ENCODE measurements around the gene LMO1. TPM values are rescaled to one million over a fixed set of nuclear protein-coding genes. Genes with fewer than 3 reads are reported as not detected.
A peak's percentile ranks its signal among the peaks of the same experiment; 100 is the strongest.

Gene LMO1
- total and polyA plus RNA-seq, 2 of the 13 experiments (the other 11 are each of a cell fraction or from before 2014, with no cell fraction given), result not detected

DNA sequence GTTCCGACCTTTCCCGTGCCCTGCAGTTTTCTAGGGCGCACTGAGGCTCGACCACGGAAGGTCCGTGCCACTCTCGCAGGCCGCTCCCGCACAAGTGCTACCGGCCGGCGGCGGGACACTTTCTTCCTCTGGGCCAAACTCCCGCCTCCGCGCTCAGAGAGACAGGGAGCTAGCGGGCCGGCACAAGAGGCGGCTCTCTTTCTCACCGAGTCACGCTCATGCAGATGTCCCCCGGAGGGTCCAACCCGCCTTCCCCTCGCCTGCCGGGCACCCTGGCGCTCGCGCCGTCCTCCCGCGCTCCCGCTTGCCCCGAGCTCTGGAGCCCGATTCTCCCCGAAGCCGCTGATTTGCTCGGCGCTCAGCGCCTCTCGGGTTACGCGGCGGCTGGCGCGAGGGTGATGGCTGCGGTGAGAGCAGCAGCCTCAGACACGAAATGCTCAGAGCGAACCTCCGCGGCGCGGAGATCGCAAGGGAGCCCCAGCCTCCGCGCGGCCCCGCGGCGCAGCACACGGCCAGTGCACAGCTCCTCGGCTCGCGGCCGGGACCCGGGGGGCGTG, 1.0 kb downstream of the LMO1 start (continued):
- TF ChIP-seq EZH2 (conservative IDR thresholded peaks at IDR 0.05; ENCODE audit: low read depth, low read length), result peak; percentile 22; the same call in 1 of the 2 replicates
- TF ChIP-seq, protein P1, sequence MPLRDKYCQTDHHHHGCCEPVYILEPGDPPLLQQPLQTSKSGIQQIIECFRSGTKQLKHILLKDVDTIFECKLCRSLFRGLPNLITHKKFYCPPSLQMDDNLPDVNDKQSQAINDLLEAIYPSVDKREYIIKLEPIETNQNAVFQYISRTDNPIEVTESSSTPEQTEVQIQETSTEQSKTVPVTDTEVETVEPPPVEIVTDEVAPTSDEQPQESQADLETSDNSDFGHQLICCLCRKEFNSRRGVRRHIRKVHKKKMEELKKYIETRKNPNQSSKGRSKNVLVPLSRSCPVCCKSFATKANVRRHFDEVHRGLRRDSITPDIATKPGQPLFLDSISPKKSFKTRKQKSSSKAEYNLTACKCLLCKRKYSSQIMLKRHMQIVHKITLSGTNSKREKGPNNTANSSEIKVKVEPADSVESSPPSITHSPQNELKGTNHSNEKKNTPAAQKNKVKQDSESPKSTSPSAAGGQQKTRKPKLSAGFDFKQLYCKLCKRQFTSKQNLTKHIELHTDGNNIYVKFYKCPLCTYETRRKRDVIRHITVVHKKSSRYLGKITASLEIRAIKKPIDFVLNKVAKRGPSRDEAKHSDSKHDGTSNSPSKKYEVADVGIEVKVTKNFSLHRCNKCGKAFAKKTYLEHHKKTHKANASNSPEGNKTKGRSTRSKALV (CRISPR knock-in tag; IDR thresholded peaks at IDR 0.05), result 0 out of 2 replicates have a peak, but pooled peaks have one; percentile 42

DNA sequence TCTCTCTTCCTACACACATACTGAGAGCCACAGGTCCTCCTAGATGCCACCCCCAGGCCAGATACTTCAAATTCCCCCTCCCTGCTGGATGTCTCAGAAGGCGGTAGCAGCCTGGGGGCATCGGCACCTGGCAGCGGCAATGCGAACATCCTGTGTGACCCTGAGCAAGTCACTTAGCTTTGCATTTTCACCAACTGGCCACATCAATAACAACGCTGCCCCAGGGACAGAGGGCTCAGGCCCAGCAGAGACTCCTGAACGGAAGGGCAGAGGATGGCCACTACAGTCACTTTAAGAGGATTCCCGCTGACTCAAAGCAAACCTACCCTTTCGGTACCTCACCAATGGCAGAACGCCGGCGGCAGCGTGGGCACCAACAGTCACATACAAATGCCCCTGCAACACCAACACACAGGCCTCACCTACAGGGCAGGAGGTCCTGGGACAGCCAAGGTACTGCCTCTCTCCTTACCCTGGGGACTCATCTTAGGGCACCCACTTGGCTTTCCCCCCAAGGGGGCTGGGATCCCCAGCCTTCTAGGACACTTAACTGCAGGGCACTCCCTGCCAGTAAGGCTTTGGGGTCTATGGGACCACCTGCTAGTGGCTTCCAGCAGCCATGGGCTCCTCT, 1.6 kb downstream of the LMO1 start:
- Histone ChIP-seq H4K20me1 (ENCODE audit: insufficient read depth, low read length) (0 out of 2 replicates have a peak, but pooled peaks cover 2% of the 10 kb centered on the region), H3K9ac (ENCODE audit: insufficient read depth, low read depth, low read length) (no peak overlapping the region), H3K27ac (ENCODE audit: extremely low read length, insufficient read depth, low read length) (no peak overlapping the region), H3K36me3 (replicated peaks in 1 of 2; ENCODE audit: control insufficient read depth in 1 of 2, insufficient read depth in 2 of 2, low read length in 2 of 2) (no peaks in the 10 kb centered on the region), H3K27me3 (ENCODE audit: control insufficient read depth in 1 of 2, insufficient read depth in 2 of 2, low read length in 2 of 2) (peaks cover 14 to 82% of the 10 kb centered on the region in 2 experiments), H3K79me2 (ENCODE audit: insufficient read depth, low read length) (no peaks in the 10 kb centered on the region), H3K9me3 (ENCODE audit: low read length) (no peaks in the 10 kb centered on the region), H2AFZ (ENCODE audit: low read length) (no peak overlapping the region), H3K4me3 (replicated peaks in 1 of 3; ENCODE audit: insufficient read depth in 1 of 3, low read depth in 2 of 3, low read length in 3 of 3) (no peak overlapping the region), H3K4me1 (ENCODE audit: insufficient read depth, low read length) (no peaks in the 10 kb centered on the region), H3K4me2 (ENCODE audit: low read depth, low read length) (no peak overlapping the region)
- CTCF ChIA-PET (ENCODE audit: low intra/inter-chr PET ratio, low total read pairs), result interaction anchor here (3.0 kb wide), 1 partner anchor 36 kb away, joined by 12 read pairs; no protein-coding TSS in a partner anchor
- FAIRE-seq (no peak), DNase-seq (ENCODE audit: low spot score) (no peak), ATAC-seq (no peak)
- in situ Hi-C loops (cut with HindIII; ENCODE audit: extremely low pct_ligation_motif_present, low pct_unique_long_range_greater_than_20kb) (loop anchor here (5.0 to 10.0 kb wide), 2 partner anchors 35 to 257 kb away; no protein-coding TSS in a partner anchor), intact Hi-C loops (cut with micrococcal nuclease; ENCODE audit: unreplicated experiment) (no loop called here)
- WGBS (ENCODE audit: low lambda C conversion rate), result no CpG with 5 or more reads among the region's 12 CpGs
- POLR2A ChIA-PET, result no interaction called here
- no TSS peak for BruUV-seq (replicated peaks)
- no peak for TF ChIP-seq TAF1 (CRISPR knock-in tag; IDR thresholded peaks at IDR 0.05)
- TF ChIP-seq EZH2 (conservative IDR thresholded peaks at IDR 0.05; ENCODE audit: low read depth, low read length), result peak; percentile 92; the same call in 1 of the 2 replicates
- no peak for TF ChIP-seq ZNF788 (CRISPR knock-in tag; IDR thresholded peaks at IDR 0.05; ENCODE audit: borderline replicate concordance)
- no peak for TF ChIP-seq ISL2 (CRISPR knock-in tag; IDR thresholded peaks at IDR 0.05)
- TF ChIP-seq SOX5 (CRISPR knock-in tag; IDR thresholded peaks at IDR 0.05; ENCODE audit: borderline replicate concordance), result no peak
- no peak for TF ChIP-seq ZSCAN31 (CRISPR knock-in tag; IDR thresholded peaks at IDR 0.05; ENCODE audit: low read depth)
- TF ChIP-seq GABPA (IDR thresholded peaks at IDR 0.05; ENCODE audit: low read depth, low read length), result no peak
- TF ChIP-seq GABPA (CRISPR knock-in tag; IDR thresholded peaks at IDR 0.05; ENCODE audit: low read depth), result no peak

Data from HepG2 (cell line).